Gastrocnemius medialis (tissue), 4 donors: ENCODE measurements around the gene BMPR1B. TPM values are rescaled to one million over a fixed set of nuclear protein-coding genes. Genes with fewer than 3 reads are reported as not detected.

Source experiments
- ATAC-seq, 2 donors: fragments of 150-250 bp; one replicate each; pipeline ENCODE4 v1.9.1; 2016
- DNase-seq, 2 donors: peaks; one replicate each; pipeline ENCODE4 v3.0.0-alpha.2; 2019
- H3K27ac ChIP-seq, 4 donors: fragments of 200-600 bp; sonication (generic); 1 replicate in 1 of 4; 2 replicates in 3 of 4; pipeline ENCODE4 v1.5.1; 2016 to 2018; ENCODE audit warnings: mild to moderate bottlenecking in 2 of 4, moderate library complexity in 1 of 4
- H3K27me3 ChIP-seq, 3 donors: fragments of 200-600 bp; sonication (generic) in 2 of 3; 1 replicate in 1 of 3; 2 replicates in 2 of 3; pipeline versions ENCODE4 v1.5.1 to v1.6.0; 2016 to 2019; ENCODE audit warnings: mild to moderate bottlenecking in 1 of 3, moderate library complexity in 1 of 3
- H3K36me3 ChIP-seq, 2 donors: fragments of 200-600 bp; sonication (generic) in 1 of 2; one replicate each; pipeline ENCODE4 v1.5.1; 2017 to 2018
- H3K4me1 ChIP-seq, 2 donors: fragments of 200-600 bp; sonication (generic) in 1 of 2; one replicate each; pipeline ENCODE4 v1.5.1; 2016 to 2017; ENCODE audit warnings: mild to moderate bottlenecking in 2 of 2
- H3K4me3 ChIP-seq, 4 donors: fragments of 200-600 bp; sonication (generic) in 3 of 4; 1 replicate in 1 of 4; 2 replicates in 3 of 4; pipeline ENCODE4 v1.5.1; 2016 to 2019; ENCODE audit warnings: mild to moderate bottlenecking in 2 of 4
- H3K9me3 ChIP-seq, 3 donors: fragments of 200-600 bp; sonication (generic) in 2 of 3; 1 replicate in 1 of 3; 2 replicates in 2 of 3; pipeline ENCODE4 v1.5.1; 2016 to 2019
- CTCF ChIP-seq, 5 experiments: fragments of 450-650 bp in 3 of 5; fragments of 200-600 bp in 2 of 5; sonication (generic) in 2 of 5; IDR thresholded peaks in 4 of 5; conservative IDR thresholded peaks in 1 of 5; 1 replicate in 4 of 5; 2 replicates in 1 of 5; pipeline ENCODE4 v1.5.1; 2016 to 2019; ENCODE audit warnings: antibody characterized with exemption in 5 of 5, mild to moderate bottlenecking in 3 of 5, moderate library complexity in 3 of 5
- POLR2A ChIP-seq, 2 donors: fragments of 450-650 bp; IDR thresholded peaks; one replicate each; pipeline ENCODE4 v1.6.1; 2017; ENCODE audit warnings: antibody characterized with exemption in 2 of 2, mild to moderate bottlenecking in 2 of 2, moderate library complexity in 2 of 2
- in situ Hi-C, 4 donors: fragments of 200-750 bp; cut with MboI; loops; one replicate each; pipeline versions ENCODE4 v1.15.0 to v1.8.0; 2017; ENCODE audit warnings: low sequenced_read_pairs in 4 of 4
- intact Hi-C: fragments of 100-400 bp; cut with DNase I; formaldehyde crosslinking; loops from one replicate; pipeline ENCODE4 v1.15.1; 2023; ENCODE audit warnings: low total_unique reads
- total RNA-seq, 4 donors: library from RNA; depleted of rRNA; stranded (reverse); fragments of >200 nt; gene quantifications; one replicate each; pipeline versions ENCODE4 v1.1.0 to v1.2.3, GENCODE V29; 2016

BMPR1B gene
- total RNA-seq, 4 donors from 2014 or later = 0.92 to 6.9 (median 1.7) TPM

GRCh38 chr4:94933799-94934198 lies 176.0 kb downstream of the BMPR1B start:
- no peak for TF ChIP-seq CTCF (IDR thresholded peaks at IDR 0.05 in 4 of 5, conservative IDR thresholded peaks at IDR 0.05 in 1 of 5)
- no peak for TF ChIP-seq POLR2A (IDR thresholded peaks at IDR 0.05)
- ATAC-seq = no peak
- H3K27me3 ChIP-seq = no peaks in the 10 kb centered on the region
- H3K4me1 ChIP-seq = no peaks in the 10 kb centered on the region
- no peak for DNase-seq
- in situ Hi-C loops (no loop called here), intact Hi-C loops (no loop called here)
- no peak overlapping the region for H3K27ac ChIP-seq
- no peaks in the 10 kb centered on the region for H3K36me3 ChIP-seq
- H3K9me3 ChIP-seq = no peaks in the 10 kb centered on the region
- H3K4me3 ChIP-seq = no peak overlapping the region

GRCh38 chr4:94934201-94934600 lies 176.4 kb downstream of the BMPR1B start:
- H3K9me3 ChIP-seq = no peaks in the 10 kb centered on the region
- no peaks in the 10 kb centered on the region for H3K4me1 ChIP-seq
- H3K4me3 ChIP-seq = no peak overlapping the region
- TF ChIP-seq CTCF (IDR thresholded peaks at IDR 0.05 in 4 of 5, conservative IDR thresholded peaks at IDR 0.05 in 1 of 5) = no peak
- TF ChIP-seq POLR2A (IDR thresholded peaks at IDR 0.05) = no peak
- no peak overlapping the region for H3K27ac ChIP-seq
- DNase-seq (no peak), ATAC-seq (no peak)
- no peaks in the 10 kb centered on the region for H3K27me3 ChIP-seq
- intact Hi-C loops = no loop called here
- no peaks in the 10 kb centered on the region for H3K36me3 ChIP-seq
- in situ Hi-C loops = no loop called here

GRCh38 chr4:94934864-94935263 lies 177.1 kb downstream of the BMPR1B start:
- no peak overlapping the region for H3K4me3 ChIP-seq
- no peaks in the 10 kb centered on the region for H3K27me3 ChIP-seq
- no peaks in the 10 kb centered on the region for H3K4me1 ChIP-seq
- no peaks in the 10 kb centered on the region for H3K36me3 ChIP-seq
- in situ Hi-C loops = no loop called here
- H3K9me3 ChIP-seq = no peaks in the 10 kb centered on the region
- no peak for TF ChIP-seq CTCF (IDR thresholded peaks at IDR 0.05 in 4 of 5, conservative IDR thresholded peaks at IDR 0.05 in 1 of 5)
- TF ChIP-seq POLR2A (IDR thresholded peaks at IDR 0.05) = no peak
- ATAC-seq (no peak), DNase-seq (no peak)
- H3K27ac ChIP-seq = no peak overlapping the region
- intact Hi-C loops = no loop called here

DNA sequence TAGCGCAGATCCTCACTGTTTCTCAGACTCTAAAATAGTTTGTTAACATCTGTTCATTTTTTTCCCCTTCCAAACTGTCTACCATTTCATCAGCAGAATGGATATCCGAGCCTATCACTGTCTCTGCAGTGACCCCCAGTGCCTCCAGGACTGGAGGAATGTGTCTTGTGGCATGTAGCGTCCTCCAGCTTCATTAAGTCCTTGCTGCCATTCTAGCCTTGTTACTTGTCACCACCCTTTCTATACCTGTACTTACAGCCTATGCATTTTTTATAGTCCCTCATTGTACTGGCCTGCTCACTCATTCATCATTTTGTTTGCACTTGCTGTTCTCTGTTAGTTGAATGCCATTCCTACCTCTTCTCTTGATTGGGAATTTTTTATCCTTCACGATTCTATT lies 179.1 kb downstream of the BMPR1B start:
- Histone ChIP-seq H3K4me1 (no peaks in the 10 kb centered on the region), H3K27ac (no peak overlapping the region), H3K9me3 (no peaks in the 10 kb centered on the region), H3K27me3 (no peaks in the 10 kb centered on the region), H3K4me3 (no peak overlapping the region), H3K36me3 (no peaks in the 10 kb centered on the region)
- TF ChIP-seq POLR2A (IDR thresholded peaks at IDR 0.05) (no peak), CTCF (IDR thresholded peaks at IDR 0.05 in 4 of 5, conservative IDR thresholded peaks at IDR 0.05 in 1 of 5) (no peak)
- in situ Hi-C loops (no loop called here), intact Hi-C loops (no loop called here)
- ATAC-seq (no peak), DNase-seq (no peak)

DNA sequence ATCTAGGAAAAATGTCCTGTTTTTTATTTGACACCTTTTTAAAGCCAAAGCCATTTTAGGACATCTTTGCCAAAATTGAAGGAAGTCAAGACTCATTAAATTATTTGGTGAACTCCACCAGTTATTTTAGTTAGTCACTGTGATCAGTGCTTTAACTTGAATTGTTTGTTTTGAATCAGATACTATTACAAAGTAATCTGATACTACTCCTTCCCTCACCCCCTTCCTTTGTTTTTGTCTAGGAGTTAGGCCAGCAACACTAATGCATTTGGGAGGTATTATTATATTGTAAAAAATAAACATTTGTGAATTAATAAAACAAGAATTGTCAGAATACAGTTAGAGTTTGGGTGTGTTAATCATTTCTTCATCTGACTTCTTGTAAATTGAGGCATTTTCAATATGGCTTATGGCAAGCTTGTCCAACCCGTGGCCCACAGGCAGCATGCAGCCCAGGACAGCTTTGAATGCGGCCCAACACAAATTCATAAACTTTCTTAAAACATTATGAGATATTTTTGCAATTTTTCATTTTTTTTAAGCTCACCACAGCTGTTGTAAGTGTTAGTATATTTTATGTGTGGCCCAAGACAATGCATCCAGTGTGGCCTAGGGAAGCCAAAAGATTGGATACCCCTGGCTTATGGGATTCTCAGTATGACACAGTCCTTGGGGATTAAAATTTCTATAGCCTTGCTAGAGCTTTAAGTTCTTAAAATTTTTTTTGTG lies 182.2 kb downstream of the BMPR1B start:
- intact Hi-C loops = no loop called here
- H3K27me3 ChIP-seq = no peaks in the 10 kb centered on the region
- H3K27ac ChIP-seq = no peak overlapping the region
- in situ Hi-C loops = no loop called here
- DNase-seq = no peak
- H3K36me3 ChIP-seq = no peaks in the 10 kb centered on the region
- H3K4me1 ChIP-seq = no peaks in the 10 kb centered on the region
- ATAC-seq = no peak
- no peak for TF ChIP-seq CTCF (IDR thresholded peaks at IDR 0.05 in 4 of 5, conservative IDR thresholded peaks at IDR 0.05 in 1 of 5)
- no peak overlapping the region for H3K4me3 ChIP-seq
- H3K9me3 ChIP-seq = no peaks in the 10 kb centered on the region
